OCI-LY1 (cell line): ENCODE data around the gene PIGW.

Experiments
- EZH2 ChIP-seq: fragments of 200-600 bp; sonication (generic), shearing (Covaris generic); IDR thresholded peaks from 2 replicates; pipeline ENCODE4 v1.8.0; 2017; ENCODE audit warnings: borderline replicate concordance, mixed run types, mild to moderate bottlenecking, antibody characterized with exemption, low read length, moderate library complexity, mixed read lengths
- TF ChIP-seq, protein P1 (sequence below): fragments of 200-600 bp; sonication (generic), shearing (Covaris generic); IDR thresholded peaks from 2 replicates; pipeline ENCODE4 v1.5.1; 2017; ENCODE audit warnings: mild to moderate bottlenecking, antibody characterized with exemption, low read length, moderate library complexity, mixed read lengths

- TF ChIP-seq EZH2, result no peak
- TF ChIP-seq, protein P1, sequence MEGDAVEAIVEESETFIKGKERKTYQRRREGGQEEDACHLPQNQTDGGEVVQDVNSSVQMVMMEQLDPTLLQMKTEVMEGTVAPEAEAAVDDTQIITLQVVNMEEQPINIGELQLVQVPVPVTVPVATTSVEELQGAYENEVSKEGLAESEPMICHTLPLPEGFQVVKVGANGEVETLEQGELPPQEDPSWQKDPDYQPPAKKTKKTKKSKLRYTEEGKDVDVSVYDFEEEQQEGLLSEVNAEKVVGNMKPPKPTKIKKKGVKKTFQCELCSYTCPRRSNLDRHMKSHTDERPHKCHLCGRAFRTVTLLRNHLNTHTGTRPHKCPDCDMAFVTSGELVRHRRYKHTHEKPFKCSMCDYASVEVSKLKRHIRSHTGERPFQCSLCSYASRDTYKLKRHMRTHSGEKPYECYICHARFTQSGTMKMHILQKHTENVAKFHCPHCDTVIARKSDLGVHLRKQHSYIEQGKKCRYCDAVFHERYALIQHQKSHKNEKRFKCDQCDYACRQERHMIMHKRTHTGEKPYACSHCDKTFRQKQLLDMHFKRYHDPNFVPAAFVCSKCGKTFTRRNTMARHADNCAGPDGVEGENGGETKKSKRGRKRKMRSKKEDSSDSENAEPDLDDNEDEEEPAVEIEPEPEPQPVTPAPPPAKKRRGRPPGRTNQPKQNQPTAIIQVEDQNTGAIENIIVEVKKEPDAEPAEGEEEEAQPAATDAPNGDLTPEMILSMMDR, result no peak
These were observed 28.0 kb upstream of the PIGW start for GRCh38 chr17:36506831-36507230.
